HG02973 (cell line): ENCODE results near the gene NPHP3.
"Not testable (repeated sequence)": the region's sequence is repeated elsewhere in the genome, so short reads cannot be mapped to it uniquely, and the experiment has no call there.

Source experiments
- ATAC-seq: cut with Tn5 transposase; IDR thresholded peaks from one replicate; pipeline ENCODE4 v1.9.1; 2021; ENCODE audit warnings: moderate library complexity; ENCODE audit not compliant: unreplicated experiment

Gene NPHP3

GRCh38 chr3:132722165-132723023 lies at the start of gene NPHP3:
Gene NPHP3 (minus strand): TSS chr3:132722409. CDS start chr3:132722355, 54 bp downstream.
- peak; percentile 75 for ATAC-seq

GRCh38 chr3:132758740-132759139 lies 36.5 kb upstream of the NPHP3 start:
- no peak for ATAC-seq

- ATAC-seq, result no peak
Observed at GRCh38 chr3:132756108-132756650, 34.0 kb upstream of the NPHP3 start.

GRCh38 chr3:132753946-132754345 lies 31.7 kb upstream of the NPHP3 start:
- no peak for ATAC-seq

- ATAC-seq, result no peak
Observed at GRCh38 chr3:132749786-132750185, 27.6 kb upstream of the NPHP3 start.

GRCh38 chr3:132746720-132747119 lies 24.5 kb upstream of the NPHP3 start:
- ATAC-seq, result not testable (repeated sequence)

- no peak for ATAC-seq
Observed at GRCh38 chr3:132738314-132738713, 16.1 kb upstream of the NPHP3 start.

- no peak for ATAC-seq
Observed at GRCh38 chr3:132735589-132735988, 13.4 kb upstream of the NPHP3 start.

GRCh38 chr3:132730891-132731580 lies 8.8 kb upstream of the NPHP3 start:
- no peak for ATAC-seq

GRCh38 chr3:132726341-132726823 lies 4.2 kb upstream of the NPHP3 start:
- ATAC-seq, result no peak

- no peak for ATAC-seq
Observed at GRCh38 chr3:132723024-132723950, 1.1 kb upstream of the NPHP3 start.

GRCh38 chr3:132721479-132722164 lies 587 bp downstream of the NPHP3 start:
- peak; percentile 23 for ATAC-seq

- no peak for ATAC-seq
Observed at GRCh38 chr3:132720228-132720627, 2.0 kb downstream of the NPHP3 start.

- ATAC-seq, result no peak
Observed at GRCh38 chr3:132716372-132716771, 5.8 kb downstream of the NPHP3 start.

GRCh38 chr3:132713977-132714727 lies 8.1 kb downstream of the NPHP3 start:
- ATAC-seq, result no peak

- ATAC-seq, result no peak
Observed at GRCh38 chr3:132710311-132710710, 11.9 kb downstream of the NPHP3 start.

- no peak for ATAC-seq
Observed at GRCh38 chr3:132709761-132710160, 12.4 kb downstream of the NPHP3 start.

- ATAC-seq, result no peak
Observed at GRCh38 chr3:132703733-132704132, 18.5 kb downstream of the NPHP3 start.

GRCh38 chr3:132695422-132695821 lies 26.8 kb downstream of the NPHP3 start:
- no peak for ATAC-seq
